ENCODE data around the gene SLC38A1. TPM values are rescaled to one million over a fixed set of nuclear protein-coding genes. Genes with fewer than 3 reads are reported as not detected.

Gene SLC38A1
- polyA plus RNA-seq, 1 experiment = 76.8 TPM

GRCh38 chr12:46219132-46219876 is 49.5 kb downstream of the SLC38A1 start:
- ChIA-PET POLR2A (interaction anchor here (1.0 kb wide), 1 partner anchor 10 kb away, joined by 3 read pairs; no protein-coding TSS in a partner anchor), CTCF (interaction anchor here (1.0 kb wide), 1 partner anchor 47 kb away, joined by 3 read pairs; no protein-coding TSS in a partner anchor)

DNA sequence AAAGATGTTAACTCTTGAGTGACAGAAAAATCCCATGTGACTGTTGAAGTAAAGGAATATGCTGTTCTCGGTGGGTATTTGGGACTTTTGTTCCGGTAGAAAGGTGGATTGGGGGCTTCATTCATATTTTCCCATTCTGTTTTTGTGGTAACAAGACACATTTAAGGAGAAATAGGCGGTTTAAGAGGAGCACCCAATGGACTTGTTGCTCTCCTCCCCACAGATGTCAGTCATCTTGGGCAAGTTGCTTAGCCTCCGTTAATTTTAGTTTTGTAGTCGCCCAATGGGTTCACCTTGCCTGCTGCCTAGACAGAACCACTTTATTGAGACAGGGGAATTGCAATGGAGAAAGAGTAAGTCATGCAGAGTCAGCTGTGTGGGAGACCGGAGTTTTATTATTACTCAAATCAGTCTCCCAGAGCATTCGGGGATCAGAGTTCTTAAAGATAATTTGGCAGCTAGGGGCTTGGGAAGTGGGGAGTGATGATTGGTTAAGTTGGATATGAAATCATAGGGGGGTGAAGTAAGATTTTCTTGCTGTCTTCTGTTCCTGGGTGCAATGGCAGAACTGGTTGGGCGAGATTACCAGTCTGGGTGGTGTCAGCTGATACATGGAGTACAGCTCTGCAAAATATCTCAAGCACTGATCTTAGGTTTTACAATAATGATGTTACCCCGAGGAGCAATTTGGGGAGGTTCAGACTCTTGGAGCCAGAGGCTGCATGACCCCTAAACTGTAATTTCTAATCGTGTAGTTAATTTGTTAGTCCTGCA is 50.3 kb downstream of the SLC38A1 start:
- Histone ChIP-seq H3K27me3 (ENCODE audit: control insufficient read depth, insufficient read depth, low read length) (no peaks in the 10 kb centered on the region), H3K4me3 (ENCODE audit: low read depth, low read length) (no peak overlapping the region), H3K36me3 (ENCODE audit: control insufficient read depth, insufficient read depth, low read length) (peaks cover 2% of the 10 kb centered on the region; the same call in 1 of the 2 replicates)
- TF ChIP-seq, protein P1, sequence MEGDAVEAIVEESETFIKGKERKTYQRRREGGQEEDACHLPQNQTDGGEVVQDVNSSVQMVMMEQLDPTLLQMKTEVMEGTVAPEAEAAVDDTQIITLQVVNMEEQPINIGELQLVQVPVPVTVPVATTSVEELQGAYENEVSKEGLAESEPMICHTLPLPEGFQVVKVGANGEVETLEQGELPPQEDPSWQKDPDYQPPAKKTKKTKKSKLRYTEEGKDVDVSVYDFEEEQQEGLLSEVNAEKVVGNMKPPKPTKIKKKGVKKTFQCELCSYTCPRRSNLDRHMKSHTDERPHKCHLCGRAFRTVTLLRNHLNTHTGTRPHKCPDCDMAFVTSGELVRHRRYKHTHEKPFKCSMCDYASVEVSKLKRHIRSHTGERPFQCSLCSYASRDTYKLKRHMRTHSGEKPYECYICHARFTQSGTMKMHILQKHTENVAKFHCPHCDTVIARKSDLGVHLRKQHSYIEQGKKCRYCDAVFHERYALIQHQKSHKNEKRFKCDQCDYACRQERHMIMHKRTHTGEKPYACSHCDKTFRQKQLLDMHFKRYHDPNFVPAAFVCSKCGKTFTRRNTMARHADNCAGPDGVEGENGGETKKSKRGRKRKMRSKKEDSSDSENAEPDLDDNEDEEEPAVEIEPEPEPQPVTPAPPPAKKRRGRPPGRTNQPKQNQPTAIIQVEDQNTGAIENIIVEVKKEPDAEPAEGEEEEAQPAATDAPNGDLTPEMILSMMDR (IDR thresholded peaks at IDR 0.05; ENCODE audit: insufficient read depth, low read depth, low read length) = no peak
- DNase-seq (ENCODE audit: low read depth) = no peak
- POLR2A ChIA-PET = interaction anchor here (1.0 kb wide), 1 partner anchor 9 kb away, joined by 3 read pairs; no protein-coding TSS in a partner anchor
- CTCF ChIA-PET = no interaction called here

More at GRCh38 chr12:46219132-46219876, 49.5 kb downstream of the SLC38A1 start:
- H3K27me3 ChIP-seq (ENCODE audit: control insufficient read depth, insufficient read depth, low read length) = no peaks in the 10 kb centered on the region
- H3K36me3 ChIP-seq (ENCODE audit: control insufficient read depth, insufficient read depth, low read length) = peaks cover 2% of the 10 kb centered on the region; the same call in 1 of the 2 replicates
- no peak overlapping the region for H3K4me3 ChIP-seq (ENCODE audit: low read depth, low read length)
- TF ChIP-seq, protein P1 (IDR thresholded peaks at IDR 0.05; ENCODE audit: insufficient read depth, low read depth, low read length) = no peak
- DNase-seq (ENCODE audit: low read depth) = no peak

DNA sequence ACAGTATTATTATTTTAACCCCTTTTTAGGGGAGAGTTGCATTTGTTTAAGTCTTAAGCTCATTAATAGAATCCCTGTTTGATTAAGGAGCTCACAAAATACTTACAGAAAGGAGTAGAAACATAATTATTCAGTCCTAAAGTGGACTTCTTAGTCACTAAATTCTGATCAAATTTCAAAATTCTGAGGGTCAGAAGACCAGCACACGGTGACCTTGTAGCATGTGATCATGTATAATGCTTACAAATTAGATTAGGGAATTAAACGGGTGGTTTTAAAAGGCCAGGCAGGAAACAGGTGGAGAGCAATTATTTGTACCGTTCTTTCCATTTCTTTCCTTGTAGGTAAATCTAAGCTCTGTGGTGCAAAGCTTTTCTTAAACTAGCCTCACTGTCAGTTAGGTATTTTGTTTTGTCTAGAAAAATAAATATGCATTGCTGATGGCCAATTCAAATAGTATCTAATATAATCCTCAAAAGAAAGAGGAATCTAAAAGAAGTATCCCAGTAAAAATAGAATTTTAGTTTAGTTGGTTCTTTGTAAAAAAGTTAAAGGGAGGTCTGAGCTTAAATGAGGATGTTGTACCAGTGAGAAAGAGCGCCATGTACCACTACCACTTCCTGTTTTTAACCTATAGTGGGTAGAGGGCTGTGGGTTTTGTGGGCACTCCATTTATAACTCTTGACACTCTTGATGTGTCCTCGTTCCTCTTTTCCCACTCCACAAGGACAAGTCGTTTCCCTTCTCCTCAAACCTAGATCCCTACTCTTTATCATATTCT is 51.1 kb downstream of the SLC38A1 start:
- CTCF ChIA-PET = no interaction called here

GRCh38 chr12:46214668-46215436 is 54.0 kb downstream of the SLC38A1 start:
- Histone ChIP-seq H3K4me3 (ENCODE audit: low read depth, low read length) (no peak overlapping the region), H3K27me3 (ENCODE audit: control insufficient read depth, insufficient read depth, low read length) (no peaks in the 10 kb centered on the region), H3K36me3 (ENCODE audit: control insufficient read depth, insufficient read depth, low read length) (peaks cover 3% of the 10 kb centered on the region; the same call in 1 of the 2 replicates)
- no peak for DNase-seq (ENCODE audit: low read depth)
- CTCF ChIA-PET = interaction anchor here (0.7 kb wide), 1 partner anchor 55 kb away, joined by 3 read pairs; the partner anchor contains the start of gene SLC38A1
- POLR2A ChIA-PET = no interaction called here
- TF ChIP-seq, protein P1 (IDR thresholded peaks at IDR 0.05; ENCODE audit: insufficient read depth, low read depth, low read length) = no peak

More for the DNA sequence above, 51.1 kb downstream of the SLC38A1 start:
- H3K36me3 ChIP-seq (ENCODE audit: control insufficient read depth, insufficient read depth, low read length) = peaks cover 2% of the 10 kb centered on the region; the same call in 1 of the 2 replicates
- DNase-seq (ENCODE audit: low read depth) = no peak
- no peaks in the 10 kb centered on the region for H3K27me3 ChIP-seq (ENCODE audit: control insufficient read depth, insufficient read depth, low read length)
- POLR2A ChIA-PET = interaction anchor here (0.5 kb wide), 1 partner anchor 98 kb away, joined by 8 read pairs; no protein-coding TSS in a partner anchor
- H3K4me3 ChIP-seq (ENCODE audit: low read depth, low read length) = no peak overlapping the region
- TF ChIP-seq, protein P1 (IDR thresholded peaks at IDR 0.05; ENCODE audit: insufficient read depth, low read depth, low read length) = no peak
